ENCODE data around the gene PRKCQ. TPM values are rescaled to one million over a fixed set of nuclear protein-coding genes. Genes with fewer than 3 reads are reported as not detected.

The PRKCQ gene
- total and polyA plus RNA-seq, 2 of the 8 experiments (the other 6 are each of a cell fraction or from before 2014, with no cell fraction given) = 9.1 to 22.6 TPM

- Histone ChIP-seq H3K23me2 (ENCODE audit: low read depth, low read length) (no peaks in the 10 kb centered on the region; the same call in 1 of the 2 replicates), H2BK120ac (replicated peaks; ENCODE audit: low read depth, low read length) (no peak overlapping the region), H2BK5ac (ENCODE audit: low read depth, low read length) (no peak overlapping the region), H3K27me3 (replicated peaks in 1 of 4; ENCODE audit: control insufficient read depth in 3 of 4, extremely low read depth in 1 of 4, insufficient read depth in 3 of 4, low read length in 3 of 4) (no peaks in the 10 kb centered on the region), H3K23ac (ENCODE audit: insufficient read length) (no peak overlapping the region), H3K9me3 (ENCODE audit: insufficient read depth in 2 of 2, low read depth in 1 of 2, low read length in 1 of 2) (no peaks in the 10 kb centered on the region), H3K56ac (replicated peaks; ENCODE audit: insufficient read length, low read depth, low read length) (no peak overlapping the region), H3K4ac (replicated peaks; ENCODE audit: insufficient read length, low read depth, low read length) (no peak overlapping the region), H4K20me1 (replicated peaks in 1 of 2; ENCODE audit: control insufficient read depth in 1 of 2, insufficient read depth in 2 of 2, low read length in 2 of 2) (no peaks in the 10 kb centered on the region), H3K14ac (ENCODE audit: insufficient read length) (no peak overlapping the region), H3K79me2 (ENCODE audit: control insufficient read depth in 1 of 2, insufficient read depth in 2 of 2, low read length in 2 of 2) (no peaks in the 10 kb centered on the region), H3K27ac (ENCODE audit: low read depth, low read length) (no peak overlapping the region), H2AFZ (ENCODE audit: low read length) (no peak overlapping the region), H4K5ac (ENCODE audit: insufficient read length, low read depth, low read length) (no peak overlapping the region), H3K9ac (replicated peaks in 1 of 4; ENCODE audit: extremely low read depth in 1 of 4, low read depth in 3 of 4, low read length in 3 of 4) (no peak overlapping the region), H3K4me3 (ENCODE audit: extremely low read depth in 1 of 4, insufficient read depth in 2 of 4, low read depth in 3 of 4, low read length in 4 of 4) (no peak overlapping the region), H2BK15ac (ENCODE audit: low read length) (no peak overlapping the region), H3K36me3 (ENCODE audit: control insufficient read depth in 2 of 4, insufficient read depth in 4 of 4, low read length in 3 of 4) (no peaks in the 10 kb centered on the region; a peak in 2 of 8 replicates), H4K8ac (ENCODE audit: extremely low read depth, insufficient read depth, low read length) (no peak overlapping the region), H3K79me1 (ENCODE audit: low read depth, low read length) (no peaks in the 10 kb centered on the region), H2BK12ac (ENCODE audit: low read depth, low read length) (no peak overlapping the region), H2AK5ac (ENCODE audit: low read depth, low read length) (no peak overlapping the region), H2BK20ac (ENCODE audit: low read length) (no peak overlapping the region), H3K4me1 (replicated peaks in 1 of 4; ENCODE audit: control insufficient read depth in 3 of 4, insufficient read depth in 4 of 4, low read length in 3 of 4) (no peaks in the 10 kb centered on the region; a peak in 1 of 7 replicates), H3K18ac (ENCODE audit: extremely low read depth, low read length) (no peak overlapping the region), H4K91ac (replicated peaks; ENCODE audit: insufficient read length, low read length) (no peak overlapping the region), H3K4me2 (ENCODE audit: insufficient read depth in 1 of 2, low read depth in 2 of 2, low read length in 2 of 2) (no peak overlapping the region)
- CTCF ChIA-PET (ENCODE audit: partially characterized antibody) = interaction anchor here (1.7 kb wide), 1 partner anchor 11 kb away, joined by 6 read pairs; no protein-coding TSS in a partner anchor
- DNase-seq (ENCODE audit: low read depth in 1 of 2, low spot score in 2 of 2) = no peak
- no peak for TF ChIP-seq MAFK (IDR thresholded peaks at IDR 0.05; ENCODE audit: low read depth, low read length)
- TF ChIP-seq ZNF274 (IDR thresholded peaks at IDR 0.05; ENCODE audit: borderline replicate concordance, extremely low read depth, low read length) = no peak
- TF ChIP-seq CBX8 (IDR thresholded peaks at IDR 0.05; ENCODE audit: borderline replicate concordance, low read depth, low read length) = no peak
- TF ChIP-seq CBX5 (IDR thresholded peaks at IDR 0.05; ENCODE audit: low read depth, low read length) = no peak
- TF ChIP-seq TAF7 (optimal IDR thresholded peaks at IDR 0.05; ENCODE audit: borderline replicate concordance, low read depth, low read length) = no peak
- TF ChIP-seq CHD1 (IDR thresholded peaks at IDR 0.05; ENCODE audit: low read depth, low read length) = no peak
- TF ChIP-seq SP4 (IDR thresholded peaks at IDR 0.05; ENCODE audit: low read length) = no peak
- TF ChIP-seq NANOG (IDR thresholded peaks at IDR 0.05; ENCODE audit: insufficient read depth, low read depth, low read length, poor library complexity, severe bottlenecking) = no peak
- no peak for TF ChIP-seq E2F6 (IDR thresholded peaks at IDR 0.05)
- TF ChIP-seq ASH2L (IDR thresholded peaks at IDR 0.05; ENCODE audit: low read length) = no peak
- no peak for TF ChIP-seq SIRT6 (IDR thresholded peaks at IDR 0.05; ENCODE audit: low read length)
- TF ChIP-seq ATF2 (IDR thresholded peaks at IDR 0.05; ENCODE audit: low read length) = no peak
- FAIRE-seq = no peak
- POLR2A ChIA-PET (ENCODE audit: partially characterized antibody) = no interaction called here
These were observed 12.0 kb upstream of the PRKCQ start for GRCh38 chr10:6592080-6592479.
